ENCODE measurements around the gene BRK1.
"Not testable (repeated sequence)": the region's sequence is repeated elsewhere in the genome, so short reads cannot be mapped to it uniquely, and the experiment has no call there.

BRK1 gene

GRCh38 chr3:10176150-10176549, 60.7 kb downstream of the BRK1 start:
- DNase-seq (ENCODE audit: low read depth in 2 of 2, low spot score in 1 of 2), result not testable (repeated sequence)

Data from stimulated activated CD8-positive, alpha-beta memory T cell treated with anti-CD3 and anti-CD28 coated beads, Interleukin-4, amount 100 ng/mL, for 4 hours (primary cell).